Islet precursor cell (in vitro differentiated cells): ENCODE results near the gene PLA2G6.
A peak's percentile ranks its signal among the peaks of the same experiment; 100 is the strongest.

Experiments
- DNase-seq: peaks from one replicate; pipeline ENCODE4 v3.0.0-alpha.2; 2018

PLA2G6 gene

GRCh38 chr22:38214302-38215056 lies 32.8 kb upstream of the PLA2G6 start:
- peak; percentile 89 for DNase-seq

GRCh38 chr22:38213990-38214301 lies 32.3 kb upstream of the PLA2G6 start:
- no peak for DNase-seq

- no peak for DNase-seq
Measured at GRCh38 chr22:38213319-38213989, 31.8 kb upstream of the PLA2G6 start.

GRCh38 chr22:38212442-38212841 lies 30.8 kb upstream of the PLA2G6 start:
- DNase-seq: no peak

GRCh38 chr22:38211556-38211955 lies 29.9 kb upstream of the PLA2G6 start:
- no peak for DNase-seq

GRCh38 chr22:38208551-38208968 lies 26.9 kb upstream of the PLA2G6 start:
- peak; percentile 41 for DNase-seq

GRCh38 chr22:38207898-38208432 lies 26.3 kb upstream of the PLA2G6 start:
- DNase-seq: peak; percentile 47

- DNase-seq: peak; percentile 44
Measured at GRCh38 chr22:38205261-38206128, 23.9 kb upstream of the PLA2G6 start.

- DNase-seq: no peak
Measured at GRCh38 chr22:38204784-38205183, 23.2 kb upstream of the PLA2G6 start.

GRCh38 chr22:38203855-38204514 lies 22.4 kb upstream of the PLA2G6 start:
- DNase-seq: peak; percentile 46

GRCh38 chr22:38203090-38203810 lies 21.6 kb upstream of the PLA2G6 start:
- peak; percentile 79 for DNase-seq

- peak; percentile 77 for DNase-seq
Measured at GRCh38 chr22:38202437-38203089, 20.9 kb upstream of the PLA2G6 start.

GRCh38 chr22:38201711-38202436 lies 20.2 kb upstream of the PLA2G6 start, which contains the start of gene MAFF:
MAFF (plus strand) TSS chr22:38201994; CDS start chr22:38213854, 11,860 bp downstream.
- DNase-seq: peak; percentile 99

GRCh38 chr22:38201371-38201710 lies 19.7 kb upstream of the PLA2G6 start:
- no peak for DNase-seq

GRCh38 chr22:38199826-38200559 lies 18.4 kb upstream of the PLA2G6 start:
- DNase-seq: no peak

- peak; percentile 49 for DNase-seq
Measured at GRCh38 chr22:38196791-38197419, 15.3 kb upstream of the PLA2G6 start.

GRCh38 chr22:38193580-38193979 lies 11.9 kb upstream of the PLA2G6 start:
- no peak for DNase-seq

- DNase-seq: no peak
Measured at GRCh38 chr22:38192475-38192863, 10.8 kb upstream of the PLA2G6 start.

- DNase-seq: peak; percentile 55
Measured at GRCh38 chr22:38191731-38192474, 10.3 kb upstream of the PLA2G6 start.
